GM18526 (cell line): ENCODE results near the gene MACF1.

ENCODE experiments used
- POLR2A ChIP-seq: IDR thresholded peaks from 3 replicates; pipeline ENCODE4 v1.6.1; 2011; ENCODE audit not compliant: insufficient read length; ENCODE audit errors: extremely low read depth

Gene MACF1

DNA sequence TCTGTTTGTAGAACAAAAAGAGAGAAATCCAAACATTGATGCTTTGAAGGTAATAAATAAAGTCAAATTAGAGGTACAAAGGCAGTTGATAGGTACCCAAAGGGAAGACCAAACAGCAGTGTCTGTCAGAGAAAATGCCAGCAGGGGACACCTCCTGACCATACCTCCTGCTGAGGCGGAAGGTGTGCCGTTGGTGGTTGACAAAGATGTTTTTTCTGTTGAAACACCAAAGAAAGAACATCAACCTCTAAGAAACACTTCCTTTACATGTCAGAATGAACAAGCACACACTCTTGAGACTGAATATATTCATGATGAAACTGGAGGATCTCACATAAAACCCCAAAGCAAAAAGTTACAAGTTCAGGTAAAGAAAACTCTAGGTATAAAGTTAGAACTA, 128.3 kb downstream of the MACF1 start:
- TF ChIP-seq POLR2A, result no peak

DNA sequence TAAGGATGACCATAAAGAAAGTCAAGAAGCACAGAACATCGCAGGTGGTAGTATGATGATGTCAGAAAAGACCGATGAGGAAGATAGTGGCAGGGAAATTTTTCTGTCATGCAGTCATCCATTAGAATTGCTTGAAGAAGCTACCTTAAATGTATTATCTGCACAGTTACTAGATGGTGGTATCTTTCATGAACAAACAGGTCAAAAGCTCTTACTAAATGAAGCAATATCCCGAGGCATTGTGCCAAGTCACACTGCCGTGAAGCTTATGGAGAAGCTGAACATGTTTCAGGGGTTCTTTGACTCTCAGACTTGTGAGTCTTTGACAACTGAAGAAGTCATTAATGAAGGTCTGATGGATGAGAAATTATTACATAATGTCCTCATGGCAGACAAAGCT, 128.8 kb downstream of the MACF1 start:
- TF ChIP-seq POLR2A, result no peak

DNA sequence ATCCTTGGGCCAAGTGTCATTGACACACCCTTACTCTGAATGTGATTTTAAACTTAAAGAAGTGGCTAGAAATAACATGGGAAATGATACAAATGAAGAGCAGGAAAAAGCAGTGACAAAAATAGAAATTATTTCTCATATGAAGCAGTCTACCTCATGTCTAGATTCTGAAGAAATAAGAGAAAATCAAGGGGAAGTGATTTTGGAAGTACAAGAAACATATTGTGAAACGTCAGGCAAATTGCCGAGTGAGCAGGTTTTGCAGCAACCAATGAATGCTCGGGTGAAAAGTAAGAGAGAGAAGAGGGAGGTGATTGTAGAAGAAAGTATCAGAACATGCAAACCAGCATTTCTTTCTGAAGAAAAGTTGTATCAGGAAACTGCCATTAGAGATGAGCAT, 130.7 kb downstream of the MACF1 start:
- no peak for TF ChIP-seq POLR2A

DNA sequence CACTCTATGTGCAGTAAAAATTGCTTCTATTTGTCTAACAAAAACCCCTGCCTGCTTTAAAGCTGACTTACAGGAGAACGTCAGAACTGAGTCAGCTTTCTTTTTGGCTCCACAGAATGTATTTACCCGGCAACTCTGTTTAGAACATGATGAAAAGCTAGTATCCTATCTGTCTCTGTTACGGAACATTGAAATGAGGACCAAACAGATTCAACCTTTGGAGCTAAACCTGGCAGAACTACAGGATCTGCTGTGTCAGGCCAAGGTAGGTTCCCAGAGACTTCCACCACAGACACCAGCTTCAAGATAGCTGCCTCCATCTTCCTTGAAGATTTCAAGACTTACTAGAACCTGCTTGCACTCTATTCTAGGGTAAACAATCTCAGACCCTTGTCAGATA, 132.6 kb downstream of the MACF1 start:
- TF ChIP-seq POLR2A, result no peak

DNA sequence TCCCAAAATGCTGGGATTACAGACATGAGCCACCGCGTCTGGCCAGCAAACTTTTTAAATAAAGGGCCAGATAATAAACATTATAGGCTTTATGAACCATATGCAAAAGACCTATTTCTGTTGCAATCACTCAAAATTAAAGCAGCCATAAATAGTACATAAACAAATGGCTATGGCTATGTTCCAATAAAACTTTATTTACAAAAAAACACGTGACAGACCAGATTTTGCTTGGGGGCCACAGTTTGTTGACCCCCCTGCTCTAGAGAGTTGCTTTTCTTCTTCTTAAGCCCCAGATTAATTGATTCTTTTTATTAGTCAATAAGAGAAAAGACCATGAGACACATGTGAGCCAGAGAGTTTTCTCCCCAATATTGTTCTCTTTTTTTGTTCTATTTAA, 138.3 kb downstream of the MACF1 start:
- TF ChIP-seq POLR2A, result no peak

DNA sequence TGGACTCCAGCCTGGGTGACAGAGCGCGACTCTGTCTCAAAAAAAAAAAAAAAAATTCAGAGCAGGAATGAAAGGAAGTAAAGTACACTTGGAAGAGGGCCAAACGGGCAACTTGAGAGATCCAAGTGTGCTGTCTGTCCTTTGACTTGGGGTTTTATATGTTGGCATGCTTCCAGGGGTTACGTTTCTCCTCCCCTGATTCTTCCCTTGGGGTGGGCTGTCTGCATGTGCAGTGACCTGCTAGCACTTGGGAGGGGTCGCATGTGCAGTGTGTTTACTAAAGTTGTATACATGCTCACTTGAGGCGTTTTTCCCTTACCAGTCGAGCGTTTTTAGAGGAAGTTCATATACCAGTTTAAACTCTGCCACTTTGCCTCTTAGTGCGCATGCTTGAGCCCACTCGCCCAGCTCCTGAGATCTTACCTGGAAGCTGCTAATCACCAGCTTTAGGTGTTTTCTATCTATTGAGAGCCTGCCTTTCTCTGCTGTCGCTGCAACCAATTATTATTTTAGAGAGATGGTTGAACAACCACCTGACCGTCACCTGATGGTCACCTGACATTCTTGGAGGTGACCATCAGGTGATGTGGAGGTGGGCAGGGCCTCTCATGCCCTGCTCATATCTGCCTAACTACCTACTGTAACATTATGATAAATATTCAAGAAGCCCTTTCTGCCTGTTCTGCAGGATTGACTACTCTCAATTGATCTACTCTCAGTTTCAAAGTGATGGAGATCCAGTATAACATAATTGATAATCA, 140.1 kb downstream of the MACF1 start:
- no peak for TF ChIP-seq POLR2A

DNA sequence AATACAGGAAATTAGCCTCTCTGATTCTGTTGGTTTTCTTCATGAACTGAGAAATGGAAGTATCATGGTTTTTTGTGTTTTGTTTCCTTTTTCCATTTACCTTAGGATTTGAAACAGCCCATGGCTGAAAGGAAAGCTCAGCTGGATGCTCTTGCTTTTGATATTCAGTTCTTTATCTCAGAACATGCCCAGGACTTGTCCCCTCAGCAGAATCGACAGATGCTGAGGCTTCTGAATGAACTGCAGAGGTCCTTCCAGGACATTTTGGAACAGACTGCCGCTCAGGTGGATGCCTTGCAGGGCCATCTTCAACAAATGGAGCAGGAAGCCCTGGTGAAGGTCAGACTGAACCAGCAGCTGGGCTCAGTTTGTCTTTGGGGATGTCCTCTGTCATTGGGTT, 142.4 kb downstream of the MACF1 start:
- TF ChIP-seq POLR2A, result no peak

DNA sequence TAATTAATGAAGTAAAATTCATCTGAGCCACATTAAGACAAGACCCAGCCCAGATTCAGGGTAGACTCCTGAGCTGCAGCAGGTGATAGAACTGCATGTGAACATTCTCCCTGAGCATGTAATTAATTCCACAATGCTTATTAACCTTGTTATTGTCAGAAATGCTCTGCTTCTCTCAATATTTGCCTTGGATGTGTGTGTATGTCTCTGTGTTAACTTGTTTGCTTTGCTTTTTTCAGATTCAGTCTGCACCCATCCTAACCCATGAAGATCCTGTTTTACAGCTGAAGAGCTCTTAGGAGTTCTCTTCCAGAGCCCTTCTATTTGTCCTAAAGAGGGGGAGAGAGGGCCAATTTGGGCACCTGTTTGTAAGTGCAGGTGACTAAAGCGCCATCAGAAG, 143.8 kb downstream of the MACF1 start:
- TF ChIP-seq POLR2A, result no peak

DNA sequence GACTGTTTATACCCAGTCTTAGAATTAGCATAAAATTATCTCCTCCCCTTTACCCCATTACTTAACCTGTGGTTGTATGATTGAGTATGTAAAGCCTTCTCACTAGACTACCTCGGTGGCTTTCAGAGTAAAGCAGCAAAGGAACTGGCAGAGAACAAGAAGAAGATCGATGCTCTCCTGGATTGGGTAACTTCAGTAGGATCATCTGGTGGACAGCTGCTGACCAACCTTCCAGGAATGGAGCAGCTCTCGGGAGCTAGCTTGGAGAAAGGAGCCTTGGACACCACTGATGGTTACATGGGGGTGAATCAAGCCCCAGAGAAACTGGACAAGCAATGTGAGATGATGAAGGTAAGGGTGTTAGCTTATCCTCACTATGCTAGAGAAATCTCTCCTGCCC, 148.4 kb downstream of the MACF1 start:
- no peak for TF ChIP-seq POLR2A

DNA sequence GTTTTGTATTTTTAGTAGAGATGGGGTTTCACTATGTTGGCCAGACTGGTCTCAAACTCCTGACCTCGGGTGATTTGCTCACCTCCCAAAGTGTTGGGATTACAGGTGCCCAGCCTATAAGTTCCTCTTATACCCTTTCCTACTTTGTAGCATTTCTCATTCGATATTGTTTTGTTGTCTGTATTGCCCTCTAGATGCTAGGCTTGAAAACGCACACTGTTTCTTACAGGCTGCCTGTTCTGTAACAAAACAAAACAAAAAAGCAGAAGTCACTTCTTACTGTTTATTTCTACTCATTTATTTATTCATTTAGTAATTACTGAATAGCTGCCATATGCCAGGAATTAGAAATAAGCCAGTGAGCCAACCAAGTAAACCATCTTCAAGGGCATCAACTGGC, 150.1 kb downstream of the MACF1 start:
- no peak for TF ChIP-seq POLR2A

DNA sequence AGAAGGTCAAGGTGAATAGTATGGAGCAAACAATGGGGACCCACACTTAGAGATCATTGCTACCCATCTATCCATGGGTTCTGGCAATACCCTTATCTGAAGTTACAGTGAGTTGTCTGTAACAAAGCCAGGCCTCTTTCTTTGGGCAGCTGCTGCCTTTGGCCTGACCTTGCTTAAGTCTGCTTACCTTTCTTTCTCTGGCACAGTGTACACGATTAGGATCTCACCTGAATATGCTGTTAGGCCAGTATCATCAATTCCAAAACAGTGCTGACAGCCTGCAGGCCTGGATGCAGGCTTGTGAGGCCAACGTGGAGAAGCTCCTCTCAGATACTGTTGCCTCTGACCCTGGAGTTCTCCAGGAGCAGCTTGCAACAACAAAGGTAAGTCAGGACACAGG, 154.0 kb downstream of the MACF1 start:
- TF ChIP-seq POLR2A, result no peak

DNA sequence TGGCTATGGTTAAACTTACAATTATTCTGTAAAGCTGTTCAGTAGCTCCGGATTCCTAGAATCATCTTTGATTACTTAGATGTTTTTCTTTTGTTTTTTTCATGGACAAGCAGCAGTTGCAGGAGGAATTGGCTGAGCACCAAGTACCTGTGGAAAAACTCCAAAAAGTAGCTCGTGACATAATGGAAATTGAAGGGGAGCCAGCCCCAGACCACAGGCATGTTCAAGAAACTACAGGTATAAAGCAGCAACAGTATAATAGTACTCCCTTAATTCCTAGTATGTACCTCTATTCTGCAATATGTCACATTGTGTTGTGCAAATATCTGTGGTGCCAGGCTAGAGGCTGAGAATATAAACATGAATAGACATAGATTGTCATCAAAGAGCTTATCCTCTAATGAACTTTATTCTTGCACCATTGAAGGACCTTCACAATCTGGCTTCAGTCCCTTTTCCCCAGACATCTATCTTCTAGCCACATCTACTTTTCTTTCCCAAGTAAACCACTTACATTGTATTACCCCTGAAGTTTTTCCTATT, 154.6 kb downstream of the MACF1 start:
- no peak for TF ChIP-seq POLR2A

DNA sequence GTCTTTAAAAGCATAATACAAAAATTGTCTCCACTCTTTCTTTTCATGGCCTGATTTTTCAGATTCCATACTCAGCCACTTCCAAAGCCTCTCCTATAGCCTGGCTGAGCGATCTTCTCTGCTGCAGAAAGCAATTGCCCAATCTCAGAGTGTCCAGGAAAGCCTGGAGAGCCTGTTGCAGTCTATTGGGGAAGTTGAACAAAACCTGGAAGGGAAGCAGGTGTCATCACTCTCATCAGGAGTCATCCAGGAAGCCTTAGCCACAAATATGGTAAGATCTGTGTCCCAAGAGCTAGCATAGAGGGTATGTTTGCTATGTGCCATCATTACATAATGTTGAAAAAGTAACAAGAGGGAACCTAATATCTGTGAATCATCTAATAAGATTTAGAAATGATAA, 156.2 kb downstream of the MACF1 start:
- no peak for TF ChIP-seq POLR2A

DNA sequence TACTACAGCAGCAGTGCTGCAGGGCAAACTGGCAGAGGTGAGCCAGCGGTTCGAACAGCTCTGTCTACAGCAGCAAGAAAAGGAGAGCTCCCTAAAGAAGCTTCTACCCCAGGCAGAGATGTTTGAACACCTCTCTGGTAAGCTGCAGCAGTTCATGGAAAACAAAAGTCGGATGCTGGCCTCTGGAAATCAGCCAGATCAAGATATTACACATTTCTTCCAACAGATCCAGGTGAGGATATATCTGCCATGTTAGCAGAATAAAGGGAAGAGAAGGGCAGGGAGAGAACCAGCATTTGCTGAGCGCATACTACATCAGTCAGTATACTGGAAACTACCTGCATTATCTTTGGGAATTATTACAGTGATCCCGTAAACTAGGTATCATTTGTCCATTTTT, 157.0 kb downstream of the MACF1 start:
- no peak for TF ChIP-seq POLR2A

DNA sequence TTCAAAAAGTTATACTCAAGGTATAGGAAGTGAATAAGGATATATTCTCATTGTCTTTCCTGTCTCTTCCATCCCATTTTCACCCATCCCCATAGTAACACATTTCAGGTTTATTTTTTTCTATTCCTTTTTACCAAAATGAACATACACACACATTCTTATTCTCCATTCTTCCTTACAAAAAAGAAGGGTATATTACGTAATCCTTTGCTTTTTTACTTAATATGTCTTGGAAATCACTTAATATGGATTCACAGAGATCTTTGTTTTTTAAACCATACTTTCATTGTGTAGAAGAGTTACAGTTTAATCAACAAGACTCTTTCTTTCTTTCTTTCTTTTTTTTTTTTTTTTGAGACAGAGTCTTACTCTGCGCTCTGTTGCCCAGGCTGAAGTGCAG, 158.8 kb downstream of the MACF1 start:
- TF ChIP-seq POLR2A, result no peak

DNA sequence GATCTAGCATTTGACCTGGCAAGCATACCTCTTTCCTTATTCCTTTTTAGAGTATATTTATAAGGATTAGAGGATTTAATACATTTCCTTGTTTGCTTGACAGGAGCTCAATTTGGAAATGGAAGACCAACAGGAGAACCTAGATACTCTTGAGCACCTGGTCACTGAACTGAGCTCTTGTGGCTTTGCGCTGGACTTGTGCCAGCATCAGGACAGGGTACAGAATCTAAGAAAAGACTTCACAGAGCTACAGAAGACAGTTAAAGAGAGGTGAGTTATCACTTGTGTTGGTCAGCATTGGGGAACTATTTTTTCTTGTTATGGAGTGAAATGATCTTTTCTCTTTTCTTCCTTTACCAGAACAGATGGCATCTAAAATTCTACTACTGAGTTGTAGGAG, 163.6 kb downstream of the MACF1 start:
- TF ChIP-seq POLR2A, result no peak

DNA sequence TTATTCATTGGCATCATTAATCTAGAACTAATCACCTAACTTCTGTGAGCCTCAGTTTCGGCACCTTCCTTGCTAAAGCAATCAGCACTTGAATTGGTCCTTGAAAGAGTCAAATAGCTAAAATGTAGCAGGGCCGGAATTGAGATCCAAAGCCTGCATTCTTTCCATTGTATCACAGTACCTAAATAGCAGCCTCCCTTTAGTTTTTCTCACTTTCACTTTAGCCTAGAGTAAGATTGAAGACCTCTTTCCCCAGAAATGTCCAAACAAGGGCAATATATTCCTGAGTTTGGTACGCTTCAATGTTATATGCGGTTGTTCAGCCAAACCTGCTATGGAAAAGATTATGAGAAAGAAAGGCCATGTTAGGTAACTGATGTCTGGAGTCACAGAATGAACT, 165.1 kb downstream of the MACF1 start:
- no peak for TF ChIP-seq POLR2A
